Measurements from ENCODE around the gene NTN4. TPM values are rescaled to one million over a fixed set of nuclear protein-coding genes. Genes with fewer than 3 reads are reported as not detected.

Gene NTN4
- total and polyA plus RNA-seq, 10 of the 15 experiments (the other 5 are each of a cell fraction or from before 2014, with no cell fraction given) = 0.15 TPM; not detected in 9

DNA sequence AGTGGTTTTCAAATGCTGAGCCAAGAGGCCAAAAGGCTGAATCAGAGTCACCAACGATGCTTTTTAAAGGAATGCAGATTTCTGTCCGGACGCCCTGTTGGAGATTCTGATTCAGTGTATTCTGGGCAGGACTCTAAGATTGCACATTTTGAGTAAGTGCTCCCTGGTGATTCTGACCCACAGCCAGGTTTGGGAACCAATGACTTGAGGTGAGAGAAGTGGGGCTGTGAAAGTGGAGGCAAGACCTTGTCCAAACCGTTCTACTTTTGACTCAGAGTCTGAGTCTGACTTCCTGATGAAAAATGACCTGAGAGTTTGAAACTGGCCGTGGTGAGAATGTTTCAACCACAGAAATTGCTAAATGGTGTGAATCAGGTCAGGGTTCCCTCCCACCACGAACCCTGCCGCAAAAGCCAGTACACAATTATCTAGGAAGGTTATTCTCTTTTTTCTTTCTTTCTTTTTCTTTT, 90.2 kb downstream of the NTN4 start (continued):
- TF ChIP-seq ZNF207 (IDR thresholded peaks at IDR 0.05; ENCODE audit: borderline replicate concordance) (no peak), RELB (IDR thresholded peaks at IDR 0.05; ENCODE audit: low read depth) (peak; percentile 64), CBX3 (IDR thresholded peaks at IDR 0.05; ENCODE audit: borderline replicate concordance, low read depth) (no peak), RCOR1 (conservative IDR thresholded peaks at IDR 0.05; ENCODE audit: low read depth, low read length) (no peak), JUNB (IDR thresholded peaks at IDR 0.05) (peak; percentile 92), EZH2 (IDR thresholded peaks at IDR 0.05; ENCODE audit: borderline replicate concordance, control insufficient read depth, low read depth, low read length) (no peak), E2F8 (IDR thresholded peaks at IDR 0.05; ENCODE audit: low read depth, partially characterized antibody) (no peak), IKZF2 (IDR thresholded peaks at IDR 0.05) (peak; percentile 87 to 93), HSF1 (IDR thresholded peaks at IDR 0.05; ENCODE audit: low read depth, low read length) (no peak), HDAC6 (IDR thresholded peaks at IDR 0.05; ENCODE audit: unreplicated experiment) (no peak), SIX5 (IDR thresholded peaks at IDR 0.05; ENCODE audit: low read depth, low read length, severe bottlenecking) (no peak), RAD51 (IDR thresholded peaks at IDR 0.05) (no peak), IKZF1 (conservative IDR thresholded peaks at IDR 0.05) (peak; percentile 84), NFIC (IDR thresholded peaks at IDR 0.05; ENCODE audit: low read depth, low read length) (peak; percentile 93), EED (IDR thresholded peaks at IDR 0.05; ENCODE audit: low read depth) (peak; percentile 76), ZBED1 (IDR thresholded peaks at IDR 0.05; ENCODE audit: borderline replicate concordance) (peak; percentile 82; the same call in 1 of the 2 replicates)
- TF ChIP-seq, protein P1, sequence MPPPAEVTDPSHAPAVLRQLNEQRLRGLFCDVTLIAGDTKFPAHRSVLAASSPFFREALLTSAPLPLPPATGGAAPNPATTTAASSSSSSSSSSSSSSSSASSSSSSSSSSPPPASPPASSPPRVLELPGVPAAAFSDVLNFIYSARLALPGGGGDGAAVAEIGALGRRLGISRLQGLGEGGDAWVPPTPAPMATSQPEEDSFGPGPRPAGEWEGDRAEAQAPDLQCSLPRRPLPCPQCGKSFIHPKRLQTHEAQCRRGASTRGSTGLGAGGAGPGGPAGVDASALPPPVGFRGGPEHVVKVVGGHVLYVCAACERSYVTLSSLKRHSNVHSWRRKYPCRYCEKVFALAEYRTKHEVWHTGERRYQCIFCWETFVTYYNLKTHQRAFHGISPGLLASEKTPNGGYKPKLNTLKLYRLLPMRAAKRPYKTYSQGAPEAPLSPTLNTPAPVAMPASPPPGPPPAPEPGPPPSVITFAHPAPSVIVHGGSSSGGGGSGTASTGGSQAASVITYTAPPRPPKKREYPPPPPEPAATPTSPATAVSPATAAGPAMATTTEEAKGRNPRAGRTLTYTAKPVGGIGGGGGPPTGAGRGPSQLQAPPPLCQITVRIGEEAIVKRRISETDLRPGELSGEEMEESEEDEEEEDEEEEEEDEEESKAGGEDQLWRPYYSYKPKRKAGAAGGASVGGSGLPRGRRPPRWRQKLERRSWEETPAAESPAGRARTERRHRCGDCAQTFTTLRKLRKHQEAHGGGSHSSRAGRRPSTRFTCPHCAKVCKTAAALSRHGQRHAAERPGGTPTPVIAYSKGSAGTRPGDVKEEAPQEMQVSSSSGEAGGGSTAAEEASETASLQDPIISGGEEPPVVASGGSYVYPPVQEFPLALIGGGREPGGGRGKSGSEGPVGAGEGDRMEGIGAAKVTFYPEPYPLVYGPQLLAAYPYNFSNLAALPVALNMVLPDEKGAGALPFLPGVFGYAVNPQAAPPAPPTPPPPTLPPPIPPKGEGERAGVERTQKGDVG (CRISPR knock-in tag; IDR thresholded peaks at IDR 0.05) = no peak
